ENCODE results near the gene A4GNT.

- TF ChIP-seq CTCF (IDR thresholded peaks at IDR 0.05) (no peak), POLR2A (IDR thresholded peaks at IDR 0.05) (no peak)
Measured at GRCh38 chr3:138114431-138114918, 17.7 kb downstream of the A4GNT start.
